Measurements from ENCODE around the gene LGALS7. TPM values are rescaled to one million over a fixed set of nuclear protein-coding genes. Genes with fewer than 3 reads are reported as not detected.

The LGALS7 gene
- total and polyA plus RNA-seq, 2 of the 4 experiments (the other 2 are of a cell fraction) = not detected

- DNase-seq (peak; percentile 44), ATAC-seq (ENCODE audit: low read depth) (peak; percentile 60)
- Histone ChIP-seq H3K23ac (ENCODE audit: low read depth, low read length) (no peak overlapping the region), H3K79me1 (ENCODE audit: low read depth in 1 of 2, low read length in 2 of 2) (peaks cover 16 to 31% of the 10 kb centered on the region in 2 experiments; a peak in 3 of 4 replicates), H3K27me3 (ENCODE audit: control insufficient read depth, insufficient read depth, low read length) (no peaks in the 10 kb centered on the region), H3K9me1 (ENCODE audit: insufficient read depth, low read length) (0 out of 2 replicates have a peak, but pooled peaks cover 3% of the 10 kb centered on the region), H3K4ac (ENCODE audit: low read depth, low read length) (no peak overlapping the region), H4K5ac (ENCODE audit: low read depth, low read length) (no peak overlapping the region), H3K4me1 (ENCODE audit: control insufficient read depth, insufficient read depth, low read length) (peaks cover 12% of the 10 kb centered on the region), H2BK120ac (ENCODE audit: low read depth, low read length) (no peak overlapping the region), H2AK5ac (ENCODE audit: low read depth, low read length) (no peak overlapping the region), H3K4me2 (ENCODE audit: low read depth, low read length) (no peak overlapping the region), H4K20me1 (ENCODE audit: insufficient read depth, low read length) (peaks cover 30% of the 10 kb centered on the region), H2BK20ac (ENCODE audit: low read depth, low read length) (no peak overlapping the region), H2BK15ac (ENCODE audit: low read depth, low read length) (no peak overlapping the region), H3K14ac (replicated peaks; ENCODE audit: low read depth, low read length) (no peak overlapping the region), H3K9me3 (ENCODE audit: control insufficient read depth, insufficient read depth, low read length) (no peaks in the 10 kb centered on the region), H2AK9ac (replicated peaks; ENCODE audit: low read depth, low read length, poor library complexity) (no peak overlapping the region), H3K18ac (ENCODE audit: low read depth, low read length) (no peak overlapping the region), H3K9ac (ENCODE audit: low read depth, low read length) (no peak overlapping the region), H4K8ac (ENCODE audit: low read depth in 2 of 2, low read length in 2 of 2) (no peak overlapping the region), H4K91ac (ENCODE audit: insufficient read depth, low read depth, low read length) (no peak overlapping the region), H2BK5ac (ENCODE audit: low read depth, low read length, poor library complexity, severe bottlenecking) (no peak overlapping the region), H3K27ac (ENCODE audit: insufficient read depth, low read length) (no peak overlapping the region), H3K4me3 (ENCODE audit: insufficient read depth, low read depth, low read length) (no peak overlapping the region), H2AFZ (replicated peaks; ENCODE audit: low read length, poor library complexity) (no peak overlapping the region), H3K36me3 (ENCODE audit: control insufficient read depth, insufficient read depth, low read length) (peaks cover 61% of the 10 kb centered on the region), H3K56ac (ENCODE audit: extremely low read depth, insufficient read depth, low read length) (no peak overlapping the region)
- in situ Hi-C loops (cut with MboI; ENCODE audit: low sequenced_read_pairs) = loop anchor here (25.0 kb wide), 1 partner anchor 182 kb away; the partner anchor contains the start of gene CCER2
- BruUV-seq (replicated peaks) = TSS peak; percentile 98
- intact Hi-C loops (cut with micrococcal nuclease) = loop anchor here (2.0 to 5.0 kb wide), 2 partner anchors 102 to 201 kb away; partner anchors contain the start of genes ECH1, MRPS12 and SARS2
- CTCF ChIA-PET = no interaction called here
- dilution Hi-C loops (cut with HindIII; ENCODE audit: low sequenced_read_pairs, unreplicated experiment) = no loop called here
- POLR2A ChIA-PET (ENCODE audit: unreplicated experiment) = no interaction called here
- 60% methylated on average over 1 of the region's 17 CpGs; no CpG with 5 or more reads in 1 of the 2 experiments for WGBS, 2 experiments (ENCODE audit: extremely low coverage in 2 of 2, insufficient read length in 1 of 2)
- TF ChIP-seq MXI1 (IDR thresholded peaks at IDR 0.05; ENCODE audit: borderline replicate concordance, low read depth, low read length) (no peak), FOS (IDR thresholded peaks at IDR 0.05; ENCODE audit: low read depth, low read length) (no peak), CHD1 (IDR thresholded peaks at IDR 0.05; ENCODE audit: low read depth, low read length) (no peak), RAD21 (IDR thresholded peaks at IDR 0.05; ENCODE audit: low read length) (peak; percentile 65), RCOR1 (IDR thresholded peaks at IDR 0.05; ENCODE audit: insufficient replicate concordance, low read length) (no peak), NFE2L2 (IDR thresholded peaks at IDR 0.05; ENCODE audit: low read depth, low read length) (no peak), MAZ (IDR thresholded peaks at IDR 0.05; ENCODE audit: borderline replicate concordance, low read depth, low read length) (no peak), CEBPB (IDR thresholded peaks at IDR 0.05; ENCODE audit: low read depth, low read length) (no peak), POLR2A (IDR thresholded peaks at IDR 0.05; ENCODE audit: low read depth, low read length) (no peak), RFX5 (IDR thresholded peaks at IDR 0.05; ENCODE audit: low read depth, low read length) (no peak), SMC3 (IDR thresholded peaks at IDR 0.05; ENCODE audit: low read depth, low read length) (peak; percentile 64), MAFK (IDR thresholded peaks at IDR 0.05; ENCODE audit: low read depth, low read length) (no peak)
- TF ChIP-seq, protein P1, sequence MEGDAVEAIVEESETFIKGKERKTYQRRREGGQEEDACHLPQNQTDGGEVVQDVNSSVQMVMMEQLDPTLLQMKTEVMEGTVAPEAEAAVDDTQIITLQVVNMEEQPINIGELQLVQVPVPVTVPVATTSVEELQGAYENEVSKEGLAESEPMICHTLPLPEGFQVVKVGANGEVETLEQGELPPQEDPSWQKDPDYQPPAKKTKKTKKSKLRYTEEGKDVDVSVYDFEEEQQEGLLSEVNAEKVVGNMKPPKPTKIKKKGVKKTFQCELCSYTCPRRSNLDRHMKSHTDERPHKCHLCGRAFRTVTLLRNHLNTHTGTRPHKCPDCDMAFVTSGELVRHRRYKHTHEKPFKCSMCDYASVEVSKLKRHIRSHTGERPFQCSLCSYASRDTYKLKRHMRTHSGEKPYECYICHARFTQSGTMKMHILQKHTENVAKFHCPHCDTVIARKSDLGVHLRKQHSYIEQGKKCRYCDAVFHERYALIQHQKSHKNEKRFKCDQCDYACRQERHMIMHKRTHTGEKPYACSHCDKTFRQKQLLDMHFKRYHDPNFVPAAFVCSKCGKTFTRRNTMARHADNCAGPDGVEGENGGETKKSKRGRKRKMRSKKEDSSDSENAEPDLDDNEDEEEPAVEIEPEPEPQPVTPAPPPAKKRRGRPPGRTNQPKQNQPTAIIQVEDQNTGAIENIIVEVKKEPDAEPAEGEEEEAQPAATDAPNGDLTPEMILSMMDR (conservative IDR thresholded peaks at IDR 0.05; ENCODE audit: low read depth, low read length) = peak; percentile 79
- TF ChIP-seq, protein P2, sequence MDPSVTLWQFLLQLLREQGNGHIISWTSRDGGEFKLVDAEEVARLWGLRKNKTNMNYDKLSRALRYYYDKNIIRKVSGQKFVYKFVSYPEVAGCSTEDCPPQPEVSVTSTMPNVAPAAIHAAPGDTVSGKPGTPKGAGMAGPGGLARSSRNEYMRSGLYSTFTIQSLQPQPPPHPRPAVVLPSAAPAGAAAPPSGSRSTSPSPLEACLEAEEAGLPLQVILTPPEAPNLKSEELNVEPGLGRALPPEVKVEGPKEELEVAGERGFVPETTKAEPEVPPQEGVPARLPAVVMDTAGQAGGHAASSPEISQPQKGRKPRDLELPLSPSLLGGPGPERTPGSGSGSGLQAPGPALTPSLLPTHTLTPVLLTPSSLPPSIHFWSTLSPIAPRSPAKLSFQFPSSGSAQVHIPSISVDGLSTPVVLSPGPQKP (IDR thresholded peaks at IDR 0.05; ENCODE audit: borderline replicate concordance, low read depth, low read length) = no peak
- TF ChIP-seq, protein P3, sequence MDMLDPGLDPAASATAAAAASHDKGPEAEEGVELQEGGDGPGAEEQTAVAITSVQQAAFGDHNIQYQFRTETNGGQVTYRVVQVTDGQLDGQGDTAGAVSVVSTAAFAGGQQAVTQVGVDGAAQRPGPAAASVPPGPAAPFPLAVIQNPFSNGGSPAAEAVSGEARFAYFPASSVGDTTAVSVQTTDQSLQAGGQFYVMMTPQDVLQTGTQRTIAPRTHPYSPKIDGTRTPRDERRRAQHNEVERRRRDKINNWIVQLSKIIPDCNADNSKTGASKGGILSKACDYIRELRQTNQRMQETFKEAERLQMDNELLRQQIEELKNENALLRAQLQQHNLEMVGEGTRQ (IDR thresholded peaks at IDR 0.05; ENCODE audit: low read depth, low read length) = no peak
Observed at GRCh38 chr19:38729653-38730469, 43.5 kb downstream of the LGALS7 start.
